ENCODE data around the gene ZNF710. TPM values are rescaled to one million over a fixed set of nuclear protein-coding genes. Genes with fewer than 3 reads are reported as not detected.
A peak's percentile ranks its signal among the peaks of the same experiment; 100 is the strongest.
"Not testable (repeated sequence)": the region's sequence is repeated elsewhere in the genome, so short reads cannot be mapped to it uniquely, and the experiment has no call there.

Gene ZNF710
- total RNA-seq, result 10 to 100 TPM; 26.5 to 43.1 (median 26.6) TPM
- total RNA-seq (2013), result 18.8 TPM

GRCh38 chr15:90001062-90001682 lies at the start of gene ZNF710:
Gene ZNF710 (plus strand): TSS chr15:90001324. CDS start chr15:90067138, 65,814 bp downstream.
- ATAC-seq (peak; percentile 23 to 31 (median 29)), DNase-seq (peak in 1 of 2 donors; percentile 61)
- intact Hi-C loops (cut with micrococcal nuclease), result no loop called here
- H3K4me1 ChIP-seq (ENCODE audit: control insufficient read depth, insufficient read depth, low read length), result peaks cover 46% of the 10 kb centered on the region
- peak within 1 kb of the TSS; percentile 78 for H3K27ac ChIP-seq (ENCODE audit: low read length)
- Mint-ChIP-seq H3K4me3 (peak within 1 kb of the TSS; percentile 97), H3K9me3 (no peaks in the 10 kb centered on the region), H3K27ac (peak within 1 kb of the TSS; percentile 94), H3K36me3 (peaks cover 9% of the 10 kb centered on the region), H3K27me3 (ENCODE audit: low read depth in 2 of 2) (peaks cover 0 to 6% of the 10 kb centered on the region in 2 donors), H3K4me1 (peaks cover 53 to 60% of the 10 kb centered on the region in 2 donors)
- WGBS (ENCODE audit: insufficient coverage), result 0% methylated on average over 34 of the region's 42 CpGs
- peak within 1 kb of the TSS; percentile 89 for H3K4me3 ChIP-seq (ENCODE audit: low read length)
- H3K36me3 ChIP-seq (ENCODE audit: control insufficient read depth, insufficient read depth, low read length), result no peaks in the 10 kb centered on the region
- TF ChIP-seq, protein P1, sequence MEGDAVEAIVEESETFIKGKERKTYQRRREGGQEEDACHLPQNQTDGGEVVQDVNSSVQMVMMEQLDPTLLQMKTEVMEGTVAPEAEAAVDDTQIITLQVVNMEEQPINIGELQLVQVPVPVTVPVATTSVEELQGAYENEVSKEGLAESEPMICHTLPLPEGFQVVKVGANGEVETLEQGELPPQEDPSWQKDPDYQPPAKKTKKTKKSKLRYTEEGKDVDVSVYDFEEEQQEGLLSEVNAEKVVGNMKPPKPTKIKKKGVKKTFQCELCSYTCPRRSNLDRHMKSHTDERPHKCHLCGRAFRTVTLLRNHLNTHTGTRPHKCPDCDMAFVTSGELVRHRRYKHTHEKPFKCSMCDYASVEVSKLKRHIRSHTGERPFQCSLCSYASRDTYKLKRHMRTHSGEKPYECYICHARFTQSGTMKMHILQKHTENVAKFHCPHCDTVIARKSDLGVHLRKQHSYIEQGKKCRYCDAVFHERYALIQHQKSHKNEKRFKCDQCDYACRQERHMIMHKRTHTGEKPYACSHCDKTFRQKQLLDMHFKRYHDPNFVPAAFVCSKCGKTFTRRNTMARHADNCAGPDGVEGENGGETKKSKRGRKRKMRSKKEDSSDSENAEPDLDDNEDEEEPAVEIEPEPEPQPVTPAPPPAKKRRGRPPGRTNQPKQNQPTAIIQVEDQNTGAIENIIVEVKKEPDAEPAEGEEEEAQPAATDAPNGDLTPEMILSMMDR (IDR thresholded peaks at IDR 0.05), result no peak
- no peaks in the 10 kb centered on the region for H3K9me3 ChIP-seq (ENCODE audit: control insufficient read depth, insufficient read depth, low read length)
- H3K27me3 ChIP-seq (ENCODE audit: control insufficient read depth, insufficient read depth, low read length), result no peaks in the 10 kb centered on the region

DNA sequence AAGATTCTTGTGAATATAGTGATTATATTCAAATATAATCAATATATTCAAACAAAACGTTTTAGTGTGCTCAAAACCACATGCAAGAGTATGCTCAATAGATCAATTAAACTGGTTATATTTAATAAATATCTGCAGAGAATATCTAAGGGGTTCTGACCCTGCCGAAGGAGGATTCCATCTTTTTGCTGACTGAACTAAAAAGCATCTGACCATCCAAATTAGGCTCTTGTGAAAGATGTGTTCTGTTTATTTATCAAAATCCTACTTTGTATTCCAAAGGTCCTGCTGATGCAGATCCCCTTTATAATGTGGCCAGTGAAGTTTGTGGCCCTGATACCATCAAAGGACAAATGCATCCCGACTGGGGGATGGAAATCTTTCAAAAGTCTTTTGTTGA lies 46.6 kb upstream of the ZNF710 start:
- WGBS (ENCODE audit: insufficient coverage), result 84% methylated on average over 2 of the region's 3 CpGs
- H3K27me3 ChIP-seq (ENCODE audit: control insufficient read depth, insufficient read depth, low read length), result no peaks in the 10 kb centered on the region
- Mint-ChIP-seq H3K4me3 (no peak overlapping the region), H3K27me3 (ENCODE audit: low read depth in 2 of 2) (peaks cover 0 to 8% of the 10 kb centered on the region in 2 donors), H3K27ac (no peak overlapping the region), H3K4me1 (no peaks in the 10 kb centered on the region), H3K9me3 (no peaks in the 10 kb centered on the region), H3K36me3 (no peaks in the 10 kb centered on the region)
- no peak overlapping the region for H3K27ac ChIP-seq (ENCODE audit: low read length)
- TF ChIP-seq, protein P1 (IDR thresholded peaks at IDR 0.05), result no peak
- H3K4me1 ChIP-seq (ENCODE audit: control insufficient read depth, insufficient read depth, low read length), result no peaks in the 10 kb centered on the region
- H3K9me3 ChIP-seq (ENCODE audit: control insufficient read depth, insufficient read depth, low read length), result no peaks in the 10 kb centered on the region
- DNase-seq, result no peak
- intact Hi-C loops (cut with micrococcal nuclease), result no loop called here
- H3K4me3 ChIP-seq (ENCODE audit: low read length), result no peak overlapping the region
- H3K36me3 ChIP-seq (ENCODE audit: control insufficient read depth, insufficient read depth, low read length), result no peaks in the 10 kb centered on the region
- ATAC-seq, result no peak

GRCh38 chr15:89955449-89955998 lies 45.6 kb upstream of the ZNF710 start:
- H3K9me3 Mint-ChIP-seq; H3K36me3 ChIP-seq (ENCODE audit: control insufficient read depth, insufficient read depth, low read length); H3K27me3 ChIP-seq (ENCODE audit: control insufficient read depth, insufficient read depth, low read length); H3K27ac ChIP-seq (ENCODE audit: low read length); DNase-seq; H3K27me3 Mint-ChIP-seq (ENCODE audit: low read depth in 2 of 2); ATAC-seq; H3K4me3 ChIP-seq (ENCODE audit: low read length); H3K27ac Mint-ChIP-seq; H3K4me3 Mint-ChIP-seq; H3K4me1 ChIP-seq (ENCODE audit: control insufficient read depth, insufficient read depth, low read length); H3K9me3 ChIP-seq (ENCODE audit: control insufficient read depth, insufficient read depth, low read length); H3K36me3 Mint-ChIP-seq; H3K4me1 Mint-ChIP-seq; intact Hi-C loops (cut with micrococcal nuclease): not testable (repeated sequence)
- 96% methylated on average over 9 of the region's 13 CpGs for WGBS (ENCODE audit: insufficient coverage)

DNA sequence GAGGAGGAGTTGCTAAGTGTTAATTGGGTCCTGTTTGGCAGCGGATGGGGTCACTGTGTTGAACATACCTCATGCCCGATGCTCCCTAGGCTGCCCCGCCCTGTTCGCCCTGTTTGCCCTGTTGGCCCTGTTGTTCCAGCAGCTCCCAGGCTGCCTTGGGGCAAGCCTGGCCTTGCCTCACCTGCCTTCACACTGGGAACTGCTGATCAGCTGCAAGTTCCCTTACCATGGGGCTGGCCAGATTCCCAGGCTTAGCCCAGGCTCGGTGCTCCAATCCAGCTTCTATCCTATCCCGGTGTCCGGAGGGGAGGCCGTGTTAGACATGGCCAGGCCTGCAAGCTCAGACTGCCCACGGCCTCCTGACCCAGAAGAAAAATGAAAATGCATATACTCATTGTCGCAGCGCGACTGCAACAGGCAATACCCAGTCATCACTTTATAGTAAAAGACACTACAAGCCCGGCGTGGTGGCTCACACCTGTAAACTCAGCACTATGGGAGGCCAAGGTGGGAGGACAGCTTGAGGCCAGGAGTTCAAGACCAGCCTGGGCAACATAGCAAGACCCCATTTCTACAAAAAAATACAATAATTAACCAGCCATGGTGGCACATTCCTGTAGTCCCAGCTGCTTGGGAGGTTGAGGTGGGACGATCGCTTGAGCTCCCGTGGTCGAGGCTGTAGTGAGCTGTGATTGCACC lies 42.9 kb upstream of the ZNF710 start:
- Histone ChIP-seq H3K27ac (ENCODE audit: low read length) (no peak overlapping the region), H3K36me3 (ENCODE audit: control insufficient read depth, insufficient read depth, low read length) (no peaks in the 10 kb centered on the region), H3K4me3 (ENCODE audit: low read length) (no peak overlapping the region), H3K9me3 (ENCODE audit: control insufficient read depth, insufficient read depth, low read length) (no peaks in the 10 kb centered on the region), H3K27me3 (ENCODE audit: control insufficient read depth, insufficient read depth, low read length) (no peaks in the 10 kb centered on the region), H3K4me1 (ENCODE audit: control insufficient read depth, insufficient read depth, low read length) (no peaks in the 10 kb centered on the region)
- Mint-ChIP-seq H3K27me3 (ENCODE audit: low read depth in 2 of 2) (peaks cover 0 to 4% of the 10 kb centered on the region in 2 donors), H3K4me3 (no peak overlapping the region), H3K4me1 (no peaks in the 10 kb centered on the region), H3K27ac (no peak overlapping the region), H3K36me3 (no peaks in the 10 kb centered on the region), H3K9me3 (no peaks in the 10 kb centered on the region)
- ATAC-seq (no peak), DNase-seq (no peak)
- 94% methylated on average over 18 of the region's 18 CpGs for WGBS (ENCODE audit: insufficient coverage)
- TF ChIP-seq, protein P1 (IDR thresholded peaks at IDR 0.05), result no peak
- intact Hi-C loops (cut with micrococcal nuclease), result no loop called here
